H1 (cell line): ENCODE results near the gene JPH2.

Experiments
- CREB1 ChIP-seq: IDR thresholded peaks from 2 replicates; pipeline ENCODE4 v1.6.1; 2012; ENCODE audit warnings: inconsistent platforms
- CTCF ChIP-seq, 3 experiments: IDR thresholded peaks; 1 replicate in 2 of 3; 2 replicates in 1 of 3; pipeline versions ENCODE4 v1.5.1 to v1.6.1; 2011; ENCODE audit warnings: low read length in 3 of 3, mild to moderate bottlenecking in 3 of 3, inconsistent platforms in 2 of 3, low read depth in 1 of 3, moderate library complexity in 1 of 3; ENCODE audit not compliant: insufficient read depth in 1 of 3; ENCODE audit errors: control extremely low read depth in 1 of 3
- EP300 ChIP-seq, 2 experiments: IDR thresholded peaks; 1 replicate in 1 of 2; 2 replicates in 1 of 2; pipeline ENCODE4 v1.6.1; 2011 to 2012; ENCODE audit warnings: low read depth in 2 of 2, low read length in 2 of 2, mild to moderate bottlenecking in 2 of 2, borderline replicate concordance in 1 of 2, inconsistent platforms in 1 of 2, moderate library complexity in 1 of 2
- JUN ChIP-seq: IDR thresholded peaks from 2 replicates; pipeline ENCODE4 v1.6.1; 2011; ENCODE audit warnings: low read depth, mild to moderate bottlenecking, improper control_type of control experiment, low read length
- JUND ChIP-seq: IDR thresholded peaks from 2 replicates; pipeline ENCODE4 v1.6.1; 2011; ENCODE audit warnings: mild to moderate bottlenecking, improper control_type of control experiment, low read length
- KDM5A ChIP-seq: fragments of 200-600 bp; IDR thresholded peaks from 2 replicates; pipeline ENCODE4 v1.7.1; 2012; ENCODE audit warnings: mild to moderate bottlenecking, low read length, inconsistent platforms, mixed read lengths
- NRF1 ChIP-seq: IDR thresholded peaks from 2 replicates; pipeline ENCODE4 v1.6.1; 2011; ENCODE audit warnings: mild to moderate bottlenecking, low read depth, low read length, improper control_type of control experiment
- POLR2A ChIP-seq, 2 experiments: IDR thresholded peaks; 1 replicate in 1 of 2; 2 replicates in 1 of 2; pipeline ENCODE4 v1.6.1; 2011; ENCODE audit warnings: low read depth in 2 of 2, low read length in 2 of 2, mild to moderate bottlenecking in 2 of 2; ENCODE audit errors: control extremely low read depth in 1 of 2
- POLR2AphosphoS5 ChIP-seq: IDR thresholded peaks from 2 replicates; pipeline ENCODE4 v1.6.1; 2011; ENCODE audit warnings: low read depth, low read length
- SIRT6 ChIP-seq: IDR thresholded peaks from one replicate; pipeline ENCODE4 v1.7.1; 2012; ENCODE audit warnings: low read length, inconsistent platforms
- SUZ12 ChIP-seq: fragments of 200-600 bp; sonication (generic); IDR thresholded peaks from 2 replicates; pipeline ENCODE4 v1.6.1; 2012; ENCODE audit warnings: mild to moderate bottlenecking, inconsistent platforms, low read length, moderate library complexity, mixed read lengths
- TCF12 ChIP-seq: IDR thresholded peaks from 2 replicates; pipeline ENCODE4 v1.6.1; 2011; ENCODE audit warnings: low read depth, mild to moderate bottlenecking, low read length
- USF2 ChIP-seq: IDR thresholded peaks from 2 replicates; pipeline ENCODE4 v1.6.1; 2011; ENCODE audit warnings: low read length, improper control_type of control experiment
- YY1 ChIP-seq: IDR thresholded peaks from 2 replicates; pipeline ENCODE4 v1.6.1; 2011; ENCODE audit warnings: low read depth, mild to moderate bottlenecking, low read length

GRCh38 chr20:44211177-44212039 lies 24.4 kb upstream of the JPH2 start:
- TF ChIP-seq JUND = no peak
- no peak for TF ChIP-seq USF2
- no peak for TF ChIP-seq EP300 (IDR thresholded peaks at IDR 0.05; ENCODE audit: borderline replicate concordance in 1 of 2, low read depth in 2 of 2, low read length in 2 of 2)
- TF ChIP-seq SUZ12 = no peak
- TF ChIP-seq JUN = no peak
- no peak for TF ChIP-seq CTCF (IDR thresholded peaks at IDR 0.05; ENCODE audit: control extremely low read depth in 1 of 3, insufficient read depth in 1 of 3, low read depth in 1 of 3, low read length in 3 of 3)
- TF ChIP-seq NRF1 = no peak
- TF ChIP-seq CREB1 = no peak
- TF ChIP-seq KDM5A = no peak
- no peak for TF ChIP-seq SIRT6
- peak; percentile 62; the same call in 1 of the 2 replicates for TF ChIP-seq POLR2AphosphoS5
- no peak for TF ChIP-seq YY1
- no peak for TF ChIP-seq TCF12
- TF ChIP-seq POLR2A (IDR thresholded peaks at IDR 0.05; ENCODE audit: control extremely low read depth in 1 of 2, low read depth in 2 of 2, low read length in 2 of 2) = no peak
